BE2C (cell line): ENCODE measurements around the gene METTL24.

Experiments
- DNase-seq: peaks from one replicate; pipeline ENCODE4 v3.0.0-alpha.2; 2020
- H3K27me3 ChIP-seq: fragments of 250-450 bp; sonication (Bioruptor Pico); 2 replicates; pipeline ENCODE4 v1.5.1; 2020; ENCODE audit warnings: mild to moderate bottlenecking
- H3K36me3 ChIP-seq: fragments of 250-450 bp; sonication (Bioruptor Pico); 2 replicates; pipeline ENCODE4 v1.5.1; 2020; ENCODE audit warnings: mild to moderate bottlenecking
- H3K4me1 ChIP-seq: fragments of 250-450 bp; sonication (Bioruptor Pico); 2 replicates; pipeline ENCODE4 v1.5.1; 2020
- H3K4me3 ChIP-seq: 2 replicates; pipeline ENCODE4 v1.5.1; 2011; ENCODE audit warnings: low read depth, low read length
- H3K9me3 ChIP-seq: fragments of 250-450 bp; sonication (Bioruptor Pico); 2 replicates; pipeline ENCODE4 v1.5.1; 2020
- TF ChIP-seq, protein P1 (sequence below): IDR thresholded peaks from 2 replicates; pipeline ENCODE4 v1.5.1; 2012; ENCODE audit warnings: mild to moderate bottlenecking, low read depth, low read length

The METTL24 gene

DNA sequence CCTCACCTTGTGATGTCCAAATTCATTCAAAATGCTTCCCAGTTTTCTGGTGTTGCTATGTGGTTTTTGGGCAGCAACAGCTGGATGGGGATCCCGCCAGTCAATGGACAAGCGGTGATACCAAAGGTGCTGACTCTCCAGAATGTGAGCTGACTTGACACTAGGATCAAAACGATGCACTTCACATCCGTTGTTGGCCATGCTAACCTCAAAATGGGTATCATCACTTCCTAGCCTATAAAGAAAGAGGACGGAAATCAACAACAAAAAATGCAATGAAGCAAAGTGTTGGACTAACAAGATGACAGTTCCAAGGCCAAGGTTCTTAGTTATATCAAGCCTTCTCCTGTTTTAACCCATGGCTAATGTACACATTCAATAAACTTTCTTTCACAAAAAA lies 59.2 kb downstream of the METTL24 start:
- Histone ChIP-seq H3K27me3 (no peaks in the 10 kb centered on the region), H3K4me1 (no peaks in the 10 kb centered on the region), H3K9me3 (no peaks in the 10 kb centered on the region; the same call in 1 of the 2 replicates), H3K4me3 (no peak overlapping the region), H3K36me3 (no peaks in the 10 kb centered on the region)
- TF ChIP-seq, protein P1, sequence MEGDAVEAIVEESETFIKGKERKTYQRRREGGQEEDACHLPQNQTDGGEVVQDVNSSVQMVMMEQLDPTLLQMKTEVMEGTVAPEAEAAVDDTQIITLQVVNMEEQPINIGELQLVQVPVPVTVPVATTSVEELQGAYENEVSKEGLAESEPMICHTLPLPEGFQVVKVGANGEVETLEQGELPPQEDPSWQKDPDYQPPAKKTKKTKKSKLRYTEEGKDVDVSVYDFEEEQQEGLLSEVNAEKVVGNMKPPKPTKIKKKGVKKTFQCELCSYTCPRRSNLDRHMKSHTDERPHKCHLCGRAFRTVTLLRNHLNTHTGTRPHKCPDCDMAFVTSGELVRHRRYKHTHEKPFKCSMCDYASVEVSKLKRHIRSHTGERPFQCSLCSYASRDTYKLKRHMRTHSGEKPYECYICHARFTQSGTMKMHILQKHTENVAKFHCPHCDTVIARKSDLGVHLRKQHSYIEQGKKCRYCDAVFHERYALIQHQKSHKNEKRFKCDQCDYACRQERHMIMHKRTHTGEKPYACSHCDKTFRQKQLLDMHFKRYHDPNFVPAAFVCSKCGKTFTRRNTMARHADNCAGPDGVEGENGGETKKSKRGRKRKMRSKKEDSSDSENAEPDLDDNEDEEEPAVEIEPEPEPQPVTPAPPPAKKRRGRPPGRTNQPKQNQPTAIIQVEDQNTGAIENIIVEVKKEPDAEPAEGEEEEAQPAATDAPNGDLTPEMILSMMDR: no peak
- DNase-seq: no peak

- H3K9me3 ChIP-seq: no peaks in the 10 kb centered on the region; the same call in 1 of the 2 replicates
- H3K27me3 ChIP-seq: no peaks in the 10 kb centered on the region
- TF ChIP-seq, protein P1: no peak
- DNase-seq: no peak
- H3K4me1 ChIP-seq: no peaks in the 10 kb centered on the region
- H3K4me3 ChIP-seq: no peak overlapping the region
- H3K36me3 ChIP-seq: no peaks in the 10 kb centered on the region
Measured at GRCh38 chr6:110298411-110298810, 59.7 kb downstream of the METTL24 start.

DNA sequence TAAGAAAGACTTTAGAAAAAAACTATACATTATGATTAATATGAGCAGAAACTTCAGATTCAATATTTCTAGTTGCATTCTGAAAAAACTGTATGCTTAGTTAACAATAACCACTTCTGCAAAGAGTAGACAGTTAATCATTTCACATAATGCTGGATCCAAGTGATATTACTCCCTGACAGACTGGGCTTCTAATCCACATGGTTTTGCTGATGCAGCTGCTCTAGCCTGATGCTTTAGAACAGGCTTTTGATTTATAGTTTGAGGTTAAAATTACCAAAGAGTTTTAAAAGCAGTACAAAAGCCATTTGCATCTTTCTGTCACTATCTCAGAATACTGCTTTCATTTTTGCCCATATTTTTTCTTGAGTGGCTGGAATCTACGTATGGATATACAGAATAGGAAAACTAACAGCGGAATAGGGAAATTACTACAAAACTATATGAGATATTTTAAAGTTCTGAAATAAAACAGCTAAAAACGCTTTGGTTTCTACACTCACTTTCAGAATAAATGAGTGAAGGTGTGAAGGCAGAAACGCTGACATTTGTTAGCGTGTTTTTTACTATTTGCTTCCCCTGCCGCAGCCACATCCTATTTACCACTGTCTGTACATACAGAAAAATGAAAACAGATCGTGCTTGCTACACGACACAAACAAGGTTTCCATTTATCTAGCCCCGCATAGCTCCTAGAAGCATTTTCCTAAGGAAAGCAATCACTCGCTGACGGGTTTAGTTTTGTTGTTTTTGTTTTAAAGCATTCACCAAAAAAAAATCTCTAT lies 61.7 kb downstream of the METTL24 start:
- no peaks in the 10 kb centered on the region for H3K36me3 ChIP-seq
- no peak overlapping the region for H3K4me3 ChIP-seq
- no peaks in the 10 kb centered on the region; the same call in 1 of the 2 replicates for H3K9me3 ChIP-seq
- H3K27me3 ChIP-seq: no peaks in the 10 kb centered on the region
- TF ChIP-seq, protein P1: no peak
- H3K4me1 ChIP-seq: no peaks in the 10 kb centered on the region
- DNase-seq: no peak

DNA sequence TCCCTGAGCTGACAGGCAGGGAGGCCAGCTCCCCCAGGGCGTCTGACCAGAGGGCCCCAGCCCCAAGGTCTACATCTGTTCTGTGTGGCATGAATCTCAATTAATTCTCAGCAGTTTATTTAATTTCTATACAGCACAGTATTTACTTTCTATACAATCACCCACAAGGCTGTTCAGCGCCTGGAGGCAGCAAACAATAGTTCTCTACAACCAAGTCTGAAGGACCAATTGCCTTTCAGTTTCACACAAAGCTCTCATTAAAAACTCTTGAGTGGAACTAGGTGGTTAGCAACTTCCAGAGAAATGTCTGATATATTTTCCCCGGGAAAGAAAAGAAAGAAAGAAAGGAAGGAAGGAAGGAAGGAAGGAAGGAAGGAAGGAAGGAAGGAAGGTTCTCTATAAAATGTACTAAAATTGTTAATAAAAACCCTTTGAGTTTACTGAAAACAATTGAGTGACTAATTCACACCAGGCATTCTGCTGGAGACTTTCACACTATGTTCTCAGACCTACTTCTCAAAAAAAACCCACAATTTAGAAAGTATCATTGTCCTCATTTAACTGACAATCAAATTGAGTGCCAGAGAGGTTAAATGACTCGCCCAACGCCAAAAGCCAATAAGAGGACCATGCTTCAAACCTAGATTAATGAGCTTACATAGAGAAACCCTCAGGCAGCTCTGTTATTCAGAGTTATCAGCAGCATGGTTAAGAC lies 62.5 kb downstream of the METTL24 start:
- DNase-seq: no peak
- no peak overlapping the region for H3K4me3 ChIP-seq
- no peaks in the 10 kb centered on the region for H3K27me3 ChIP-seq
- no peaks in the 10 kb centered on the region for H3K4me1 ChIP-seq
- H3K9me3 ChIP-seq: no peaks in the 10 kb centered on the region
- TF ChIP-seq, protein P1: no peak
- H3K36me3 ChIP-seq: no peaks in the 10 kb centered on the region

- no peaks in the 10 kb centered on the region for H3K36me3 ChIP-seq
- no peaks in the 10 kb centered on the region for H3K9me3 ChIP-seq
- DNase-seq: no peak
- no peaks in the 10 kb centered on the region; the same call in 1 of the 2 replicates for H3K4me1 ChIP-seq
- no peak overlapping the region for H3K4me3 ChIP-seq
- TF ChIP-seq, protein P1: no peak
- no peaks in the 10 kb centered on the region for H3K27me3 ChIP-seq
Measured at GRCh38 chr6:110287462-110288341, 70.4 kb downstream of the METTL24 start.
